PC-3 (cell line): Measurements from ENCODE around the gene D2HGDH. TPM values are rescaled to one million over a fixed set of nuclear protein-coding genes. Genes with fewer than 3 reads are reported as not detected.

Source experiments
- ATAC-seq: fragments of 200-7000 bp; cut with Tn5 transposase; 2 replicates; pipeline ENCODE4 v1.9.1; 2020; ENCODE audit warnings: mild to moderate bottlenecking, moderate library complexity
- BruUV-seq: library from RNA; stranded (reverse); fragments of 400-500 nt; replicated peaks from 2 replicates; lab custom pipeline; 2021; lab: Mats Ljungman, UMichigan
- CTCF ChIA-PET: fragments of 300-600 bp; sonication (Branson Sonifier 250); formaldehyde crosslinking; loops from one replicate; lab custom pipeline; 2022; ENCODE audit warnings: antibody characterized with exemption; lab: Charles Lee
- POLR2A ChIA-PET: fragments of 300-600 bp; sonication (Branson Sonifier 250); formaldehyde crosslinking; loops from one replicate; lab custom pipeline; 2022; ENCODE audit warnings: antibody characterized with exemption; ENCODE audit not compliant: unreplicated experiment; lab: Charles Lee
- DNase-seq: peaks from one replicate; pipeline ENCODE4 v3.0.0-alpha.2; 2015
- H2AFZ ChIP-seq: fragments of 300-600 bp; sonication (generic); 2 replicates; pipeline ENCODE4 v1.6.0; 2016; ENCODE audit warnings: antibody characterized with exemption, low read length
- H3F3A ChIP-seq: fragments of 300-600 bp; sonication (generic); one replicate; pipeline ENCODE4 v1.6.0; 2017; ENCODE audit warnings: antibody characterized with exemption, low read length, control low read depth, mild to moderate bottlenecking; ENCODE audit not compliant: unreplicated experiment
- H3K27ac ChIP-seq: fragments of 300-600 bp; sonication (generic); 2 replicates; pipeline ENCODE4 v1.5.1; 2016; ENCODE audit warnings: mild to moderate bottlenecking, low read length
- H3K27me3 ChIP-seq: fragments of 300-600 bp; sonication (generic); 2 replicates; pipeline ENCODE4 v1.6.1; 2016; ENCODE audit warnings: low read length, mixed read lengths
- H3K36me3 ChIP-seq: fragments of 300-600 bp; sonication (generic); 2 replicates; pipeline ENCODE4 v1.6.1; 2016; ENCODE audit warnings: low read depth, mixed run types, low read length, mixed read lengths
- H3K4me1 ChIP-seq: fragments of 300-600 bp; sonication (generic); 2 replicates; pipeline ENCODE4 v1.5.1; 2016; ENCODE audit warnings: low read length; ENCODE audit not compliant: insufficient read depth
- H3K4me2 ChIP-seq: fragments of 300-600 bp; sonication (generic); 2 replicates; pipeline ENCODE4 v1.6.0; 2016; ENCODE audit warnings: low read length
- H3K4me3 ChIP-seq: fragments of 300-600 bp; sonication (generic); 2 replicates; pipeline ENCODE4 v1.5.1; 2016; ENCODE audit warnings: mild to moderate bottlenecking, low read length, mixed read lengths
- H3K79me2 ChIP-seq: fragments of 300-600 bp; sonication (generic); 2 replicates; pipeline ENCODE4 v1.6.1; 2017; ENCODE audit warnings: low read length, mixed read lengths
- H3K9ac ChIP-seq: fragments of 300-600 bp; sonication (generic); 2 replicates; pipeline ENCODE4 v1.6.0; 2016; ENCODE audit warnings: mild to moderate bottlenecking, low read length
- H3K9me2 ChIP-seq: fragments of 300-600 bp; sonication (generic); replicated peaks from 2 replicates; pipeline ENCODE4 v1.6.1; 2016; ENCODE audit warnings: mixed run types, low read length, mixed read lengths
- H3K9me3 ChIP-seq: fragments of 300-600 bp; sonication (generic); 2 replicates; pipeline ENCODE4 v1.6.1; 2016; ENCODE audit warnings: low read length, mixed read lengths
- H4K20me1 ChIP-seq: fragments of 300-600 bp; sonication (generic); 2 replicates; pipeline ENCODE4 v1.6.1; 2016; ENCODE audit warnings: low read length, mixed read lengths
- EZH2 ChIP-seq: fragments of 300-600 bp; sonication (generic); IDR thresholded peaks from one replicate; pipeline ENCODE4 v1.6.1; 2017; ENCODE audit warnings: antibody characterized with exemption, mild to moderate bottlenecking, low read length; ENCODE audit not compliant: unreplicated experiment
- EZH2phosphoT487 ChIP-seq: fragments of 300-600 bp; sonication (generic); IDR thresholded peaks from 2 replicates; pipeline ENCODE4 v1.6.1; 2018; ENCODE audit warnings: mild to moderate bottlenecking, antibody characterized with exemption, low read length, borderline replicate concordance
- intact Hi-C: fragments of 100-400 bp; cut with micrococcal nuclease; formaldehyde crosslinking; loops from 2 replicates; pipeline ENCODE4 v1.9.0; 2023
- total RNA-seq: library from RNA; depleted of rRNA; stranded (reverse); fragments of >200 nt; gene quantifications from 2 replicates; pipeline ENCODE4 v1.2.3, GENCODE V29; 2014
- TF ChIP-seq, protein P1 (sequence below): fragments of 300-600 bp; sonication (generic); conservative IDR thresholded peaks from 2 replicates; pipeline ENCODE4 v1.5.1; 2017; ENCODE audit warnings: antibody characterized with exemption, low read depth, mild to moderate bottlenecking, low read length

Gene D2HGDH
- total RNA-seq, 1 experiment from 2014 or later, result 28.5 TPM

- TF ChIP-seq, protein P1, sequence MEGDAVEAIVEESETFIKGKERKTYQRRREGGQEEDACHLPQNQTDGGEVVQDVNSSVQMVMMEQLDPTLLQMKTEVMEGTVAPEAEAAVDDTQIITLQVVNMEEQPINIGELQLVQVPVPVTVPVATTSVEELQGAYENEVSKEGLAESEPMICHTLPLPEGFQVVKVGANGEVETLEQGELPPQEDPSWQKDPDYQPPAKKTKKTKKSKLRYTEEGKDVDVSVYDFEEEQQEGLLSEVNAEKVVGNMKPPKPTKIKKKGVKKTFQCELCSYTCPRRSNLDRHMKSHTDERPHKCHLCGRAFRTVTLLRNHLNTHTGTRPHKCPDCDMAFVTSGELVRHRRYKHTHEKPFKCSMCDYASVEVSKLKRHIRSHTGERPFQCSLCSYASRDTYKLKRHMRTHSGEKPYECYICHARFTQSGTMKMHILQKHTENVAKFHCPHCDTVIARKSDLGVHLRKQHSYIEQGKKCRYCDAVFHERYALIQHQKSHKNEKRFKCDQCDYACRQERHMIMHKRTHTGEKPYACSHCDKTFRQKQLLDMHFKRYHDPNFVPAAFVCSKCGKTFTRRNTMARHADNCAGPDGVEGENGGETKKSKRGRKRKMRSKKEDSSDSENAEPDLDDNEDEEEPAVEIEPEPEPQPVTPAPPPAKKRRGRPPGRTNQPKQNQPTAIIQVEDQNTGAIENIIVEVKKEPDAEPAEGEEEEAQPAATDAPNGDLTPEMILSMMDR, result no peak
- TF ChIP-seq EZH2phosphoT487 (no peak), EZH2 (no peak)
- Histone ChIP-seq H3K9me3 (no peaks in the 10 kb centered on the region), H3K9ac (no peak overlapping the region), H3F3A (no peaks in the 10 kb centered on the region), H3K27me3 (no peaks in the 10 kb centered on the region), H4K20me1 (no peaks in the 10 kb centered on the region), H3K4me1 (no peaks in the 10 kb centered on the region), H3K9me2 (no peaks in the 10 kb centered on the region), H3K36me3 (no peaks in the 10 kb centered on the region), H3K4me2 (no peak overlapping the region), H3K79me2 (no peaks in the 10 kb centered on the region), H3K27ac (no peak overlapping the region), H2AFZ (no peak overlapping the region), H3K4me3 (no peak overlapping the region)
- no TSS peak for BruUV-seq
- intact Hi-C loops, result no loop called here
- ChIA-PET POLR2A (interaction anchor here (0.6 kb wide), 1 partner anchor 51 kb away, joined by 3 read pairs; no protein-coding TSS in a partner anchor), CTCF (no interaction called here)
- DNase-seq (no peak), ATAC-seq (no peak)
These were observed 60.9 kb downstream of the D2HGDH start for GRCh38 chr2:241795021-241795999.

- no peak overlapping the region for H3K9ac ChIP-seq
- no peaks in the 10 kb centered on the region for H3F3A ChIP-seq
- intact Hi-C loops, result no loop called here
- no peaks in the 10 kb centered on the region for H3K4me1 ChIP-seq
- POLR2A ChIA-PET, result no interaction called here
- H3K9me3 ChIP-seq, result no peaks in the 10 kb centered on the region
- H3K4me2 ChIP-seq, result no peak overlapping the region
- TF ChIP-seq, protein P1, result no peak
- TF ChIP-seq EZH2 (no peak), EZH2phosphoT487 (no peak)
- CTCF ChIA-PET, result no interaction called here
- H4K20me1 ChIP-seq, result no peaks in the 10 kb centered on the region
- H3K36me3 ChIP-seq, result no peaks in the 10 kb centered on the region
- no peak for DNase-seq
- ATAC-seq, result no peak
- H3K27me3 ChIP-seq, result no peaks in the 10 kb centered on the region
- no peaks in the 10 kb centered on the region for H3K9me2 ChIP-seq
- no peak overlapping the region for H3K4me3 ChIP-seq
- H3K27ac ChIP-seq, result no peak overlapping the region
- BruUV-seq, result no TSS peak
- H3K79me2 ChIP-seq, result no peaks in the 10 kb centered on the region
- no peak overlapping the region for H2AFZ ChIP-seq
These were observed 61.8 kb downstream of the D2HGDH start for GRCh38 chr2:241796209-241796608.
